HG03060 (cell line): ENCODE measurements around the gene STX2.
"Not testable (repeated sequence)": the region's sequence is repeated elsewhere in the genome, so short reads cannot be mapped to it uniquely, and the experiment has no call there.

Source experiments
- ATAC-seq: cut with Tn5 transposase; IDR thresholded peaks from one replicate; pipeline ENCODE4 v1.9.1; 2021; ENCODE audit warnings: low read depth, moderate number of reproducible peaks; ENCODE audit not compliant: unreplicated experiment

STX2 gene

DNA sequence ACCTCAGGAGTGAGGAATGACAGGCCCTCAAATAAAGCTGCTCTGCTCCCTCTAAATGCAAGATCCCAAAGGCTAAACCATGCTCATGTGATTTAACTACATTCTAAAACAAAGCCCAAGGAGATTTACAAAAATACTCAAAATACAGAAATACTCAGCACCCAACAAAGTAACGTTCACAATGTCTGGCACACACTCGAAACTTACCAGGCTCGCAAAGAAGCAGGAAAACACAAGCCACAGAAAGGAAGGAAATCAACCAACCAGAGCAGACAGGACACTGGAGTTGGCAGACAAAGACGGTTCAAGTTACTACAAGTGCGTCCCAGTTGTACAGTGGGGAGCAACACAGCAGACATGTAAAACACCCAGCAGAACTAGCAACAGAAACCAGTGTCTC, 33.4 kb downstream of the STX2 start:
- no peak for ATAC-seq

DNA sequence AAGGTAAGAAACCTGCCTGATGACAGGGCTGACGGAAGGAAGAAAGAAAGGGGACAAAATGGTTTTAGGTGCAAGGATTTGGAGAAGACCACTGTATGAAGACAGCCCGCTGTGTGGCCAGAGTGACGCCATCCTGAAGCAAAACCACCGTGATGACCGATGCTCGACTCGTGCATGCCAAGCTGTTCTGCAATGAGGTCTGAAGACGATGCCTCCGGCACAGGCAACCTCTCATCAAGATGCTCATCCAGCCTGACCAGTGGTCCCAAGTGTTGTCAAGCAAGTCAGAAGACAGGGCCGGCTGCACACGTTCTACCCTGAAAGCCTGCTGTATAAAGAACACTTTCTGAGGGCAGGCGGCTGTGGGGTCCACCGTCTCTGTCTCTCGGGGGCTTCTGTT, 34.8 kb downstream of the STX2 start:
- no peak for ATAC-seq

DNA sequence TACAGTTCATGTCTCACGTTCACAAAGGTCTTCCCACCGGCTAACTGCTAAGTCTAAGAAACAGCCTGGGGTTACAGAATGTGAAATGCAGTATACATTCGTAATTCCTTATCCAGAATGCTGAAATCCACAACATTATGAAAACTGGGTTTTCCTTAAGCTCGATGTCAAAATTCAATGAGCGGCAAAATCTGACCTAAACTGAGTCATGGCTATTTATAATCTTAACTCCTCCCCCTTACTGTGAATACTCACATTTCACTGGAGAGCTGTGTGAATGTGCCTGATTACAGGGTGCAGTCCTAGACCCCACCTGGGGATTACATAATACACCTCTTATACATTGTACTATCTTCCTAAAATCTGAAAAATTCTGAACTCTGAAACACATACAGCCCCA, 35.3 kb downstream of the STX2 start:
- no peak for ATAC-seq

DNA sequence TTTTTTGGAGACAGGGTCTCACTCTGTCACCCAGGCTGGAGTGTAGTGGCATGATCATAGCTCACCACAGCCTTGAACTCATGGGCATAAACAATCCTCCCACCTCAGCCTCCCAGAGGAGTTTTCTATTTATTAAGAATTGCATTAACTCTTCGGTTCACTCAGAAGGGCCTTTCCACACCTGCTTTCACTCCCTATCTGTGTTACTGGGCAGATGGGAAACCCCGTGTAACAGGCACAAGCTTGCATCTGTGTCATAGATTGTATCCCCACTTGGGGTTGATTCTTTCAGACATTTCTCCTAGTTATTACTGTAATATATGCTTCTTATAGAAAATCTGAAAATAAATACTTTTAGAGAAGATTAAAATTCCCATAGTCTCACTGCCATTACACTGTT, 38.7 kb downstream of the STX2 start:
- ATAC-seq = no peak

DNA sequence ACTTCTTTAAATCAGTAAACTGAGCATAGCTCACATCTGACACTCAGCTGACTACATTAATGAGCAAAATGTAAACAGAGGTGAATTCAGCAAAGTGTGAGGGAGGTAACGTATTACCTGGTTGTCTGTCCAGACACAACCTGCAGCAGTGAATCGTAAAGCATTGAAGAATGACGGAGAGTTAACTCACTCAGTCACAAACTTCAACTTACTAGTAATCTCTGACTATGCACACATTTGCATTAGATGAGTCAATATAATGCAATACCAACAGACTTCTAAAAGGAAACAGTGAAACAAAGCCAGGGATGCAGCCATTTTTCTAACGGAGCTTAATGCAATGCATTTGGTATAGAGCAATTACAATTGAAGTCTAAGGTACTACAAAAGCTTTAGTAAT, 40.0 kb downstream of the STX2 start:
- ATAC-seq = no peak

DNA sequence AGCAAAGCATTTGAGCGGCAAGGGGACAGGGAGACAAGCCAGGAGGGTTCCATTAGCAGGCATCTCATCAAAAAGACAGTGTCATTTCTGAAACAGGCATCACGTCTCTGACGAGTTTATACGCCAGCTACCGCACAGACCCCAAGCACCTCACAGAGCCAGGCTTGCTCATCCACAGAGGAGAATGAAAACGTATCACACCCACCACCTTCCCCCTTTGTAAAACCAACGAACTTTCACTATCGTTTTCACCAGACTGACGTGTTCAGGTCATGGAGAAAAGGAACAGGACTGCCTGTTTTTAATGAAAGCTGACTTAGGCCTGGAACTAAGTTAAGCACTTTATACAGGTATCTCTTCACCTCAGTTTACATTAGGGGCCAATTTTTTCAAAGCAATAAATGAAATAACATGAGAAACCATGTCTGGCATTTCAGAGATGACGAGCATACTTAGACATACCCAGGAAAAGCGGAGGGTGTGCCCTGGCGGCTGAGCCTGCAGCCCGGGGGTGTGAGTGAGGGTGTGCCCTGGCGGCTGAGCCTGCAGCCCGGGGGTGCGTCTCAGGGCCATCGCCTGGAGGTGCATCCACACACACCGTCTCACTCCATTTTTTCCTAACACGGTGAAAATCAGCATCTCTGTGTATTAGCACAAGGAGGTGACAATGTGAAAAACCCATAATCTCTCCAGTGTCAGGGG, 41.9 kb downstream of the STX2 start:
- ATAC-seq = no peak

- ATAC-seq = no peak
These were observed 43.1 kb downstream of the STX2 start for GRCh38 chr12:130795906-130796305.

GRCh38 chr12:130793554-130793849, 45.5 kb downstream of the STX2 start:
- ATAC-seq = no peak

GRCh38 chr12:130792821-130793553, 46.1 kb downstream of the STX2 start:
- ATAC-seq = no peak

GRCh38 chr12:130791629-130792028, 47.4 kb downstream of the STX2 start:
- no peak for ATAC-seq

GRCh38 chr12:130788515-130788914, 50.5 kb downstream of the STX2 start:
- no peak for ATAC-seq

DNA sequence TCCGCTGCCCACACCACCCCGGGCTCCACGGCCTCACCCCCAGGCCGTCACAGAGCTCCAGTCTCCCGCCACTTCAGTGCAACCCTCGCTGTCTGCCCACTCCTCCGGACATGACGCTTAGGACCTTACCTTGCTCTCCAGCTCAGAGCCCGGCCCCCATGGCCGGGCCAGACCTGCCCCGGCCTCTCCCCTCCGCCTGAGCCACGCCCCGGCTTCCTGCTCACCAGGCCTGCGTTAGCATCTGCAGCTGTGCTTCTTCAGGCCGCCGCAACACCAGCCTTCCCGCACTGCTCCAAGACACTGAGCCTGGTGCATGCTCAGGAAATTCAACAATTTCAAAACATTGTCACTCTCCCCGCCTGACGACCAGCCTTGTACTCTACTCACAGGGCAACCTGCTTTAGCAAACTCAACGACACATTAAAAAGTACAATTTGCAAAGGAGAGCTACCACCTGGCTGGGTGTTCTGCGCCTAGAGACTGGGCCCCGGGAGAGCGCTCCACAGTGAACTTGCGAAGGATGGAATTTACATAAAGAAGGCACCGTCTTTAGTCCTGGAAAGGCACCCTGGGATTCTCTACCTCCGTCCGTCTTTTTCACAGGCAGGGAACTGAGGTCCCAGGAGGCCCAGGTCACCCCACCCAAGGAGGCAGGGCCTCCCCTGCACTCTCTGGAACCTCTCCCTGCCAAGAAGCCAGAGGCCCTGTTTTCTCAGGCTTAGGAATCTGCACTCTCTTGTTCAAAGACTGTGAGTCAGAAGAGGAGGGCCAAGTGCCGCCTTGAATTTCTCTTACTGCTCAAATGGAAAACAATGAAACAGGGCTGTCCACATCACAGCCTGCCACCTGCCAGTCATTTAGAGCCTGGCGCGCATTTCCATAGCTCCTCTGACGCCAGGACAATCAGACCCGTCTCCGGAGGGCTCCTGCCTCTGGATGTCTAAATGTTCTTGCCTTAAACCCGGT, 51.3 kb downstream of the STX2 start:
- no peak for ATAC-seq

DNA sequence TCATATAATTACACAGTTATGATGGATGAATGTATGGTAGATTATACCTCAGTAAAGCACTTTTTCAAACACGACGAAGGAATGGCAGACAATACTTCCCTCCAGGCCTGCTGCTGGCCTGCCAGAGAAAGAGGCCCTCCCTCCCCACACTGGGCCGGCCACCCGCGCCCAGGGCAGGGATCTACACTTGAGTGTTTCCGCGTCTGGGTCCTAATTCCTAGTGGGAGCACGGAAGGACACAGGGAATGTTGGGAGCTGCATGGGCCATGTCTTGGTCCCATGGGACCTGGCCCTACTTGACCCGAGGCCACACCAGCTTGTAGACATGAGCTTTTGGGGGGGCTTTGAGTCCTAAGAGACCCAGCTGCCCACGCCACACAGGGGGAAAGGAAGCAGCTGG, 52.0 kb downstream of the STX2 start:
- no peak for ATAC-seq

GRCh38 chr12:130783110-130783715, 55.8 kb downstream of the STX2 start:
- ATAC-seq = no peak

GRCh38 chr12:130782245-130782644, 56.8 kb downstream of the STX2 start:
- not testable (repeated sequence) for ATAC-seq

- ATAC-seq = no peak
These were observed 58.0 kb downstream of the STX2 start for GRCh38 chr12:130780880-130781575.

DNA sequence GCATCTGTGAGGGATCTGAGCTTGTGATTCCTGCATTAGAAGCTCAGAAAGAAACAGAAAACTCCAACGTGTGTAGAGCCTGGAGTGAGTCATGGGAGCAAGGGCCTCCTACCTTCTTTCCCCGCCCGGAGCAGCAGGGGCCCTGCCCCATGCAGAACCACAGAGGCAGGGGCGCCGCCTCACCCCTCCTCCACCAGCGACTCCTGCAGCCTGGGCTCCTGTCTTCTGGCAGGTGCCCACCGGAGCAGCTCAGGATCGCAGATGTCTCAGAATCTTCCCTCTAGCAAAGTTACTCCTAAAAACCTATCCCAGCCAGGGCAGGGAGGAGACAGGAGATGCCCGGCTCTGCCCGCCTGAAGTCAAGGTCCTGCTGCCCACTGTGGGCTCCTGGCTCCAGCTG, 58.7 kb downstream of the STX2 start:
- no peak for ATAC-seq

- ATAC-seq = no peak
These were observed 60.3 kb downstream of the STX2 start for GRCh38 chr12:130778776-130779175.

- ATAC-seq = no peak
These were observed 62.2 kb downstream of the STX2 start for GRCh38 chr12:130776857-130777339.
